Activated B cell treated with CpG ODN at 0.5 μM for 24 hours (primary cell): ENCODE data around the gene BMP6. TPM values are rescaled to one million over a fixed set of nuclear protein-coding genes. Genes with fewer than 3 reads are reported as not detected.

ENCODE experiments used
- ATAC-seq: fragments of 200-7000 bp; cut with Tn5 transposase; one replicate; pipeline ENCODE4 v1.10.0; 2021; ENCODE audit warnings: low read depth, mild to moderate bottlenecking, moderate library complexity
- CTCF ChIA-PET: fragments of 350-600 bp; sonication (Branson Sonifier 250); formaldehyde crosslinking; loops from one replicate; lab custom pipeline; 2021; ENCODE audit warnings: antibody characterized with exemption; lab: Charles Lee
- POLR2A ChIA-PET: fragments of 350-600 bp; sonication (Branson Sonifier 250); formaldehyde crosslinking; loops from one replicate; lab custom pipeline; 2021; ENCODE audit warnings: antibody characterized with exemption; lab: Charles Lee
- DNase-seq: peaks from one replicate; pipeline ENCODE4 v3.0.0; 2022
- H3K27ac Mint-ChIP-seq: one replicate; pipeline ENCODE4 v1.8.0; 2020; ENCODE audit warnings: mixed read lengths
- H3K27me3 Mint-ChIP-seq: one replicate; pipeline ENCODE4 v1.8.0; 2021; ENCODE audit warnings: mixed read lengths
- H3K36me3 Mint-ChIP-seq: one replicate; pipeline ENCODE4 v1.8.0; 2021; ENCODE audit warnings: low read depth, mixed read lengths
- H3K4me1 Mint-ChIP-seq: one replicate; pipeline ENCODE4 v1.8.0; 2021; ENCODE audit warnings: mixed read lengths
- H3K4me3 Mint-ChIP-seq: one replicate; pipeline ENCODE4 v1.8.0; 2020; ENCODE audit warnings: mild to moderate bottlenecking, mixed read lengths
- H3K9me3 Mint-ChIP-seq: one replicate; pipeline ENCODE4 v1.8.0; 2020; ENCODE audit warnings: mixed read lengths
- intact Hi-C: fragments of 100-400 bp; cut with micrococcal nuclease; formaldehyde crosslinking; loops from one replicate; pipeline ENCODE4 v1.15.1; 2024
- total RNA-seq: library from RNA; stranded (reverse); gene quantifications from 2 replicates; pipeline ENCODE4 v1.2.3, GENCODE V29; 2022
- TF ChIP-seq, protein P1 (sequence below): fragments of 200-600 bp; IDR thresholded peaks from one replicate; pipeline ENCODE4 v1.8.0; 2022; ENCODE audit warnings: antibody characterized with exemption, mild to moderate bottlenecking

The BMP6 gene
- total RNA-seq, 1 donor from 2014 or later, result 0.75 TPM

DNA sequence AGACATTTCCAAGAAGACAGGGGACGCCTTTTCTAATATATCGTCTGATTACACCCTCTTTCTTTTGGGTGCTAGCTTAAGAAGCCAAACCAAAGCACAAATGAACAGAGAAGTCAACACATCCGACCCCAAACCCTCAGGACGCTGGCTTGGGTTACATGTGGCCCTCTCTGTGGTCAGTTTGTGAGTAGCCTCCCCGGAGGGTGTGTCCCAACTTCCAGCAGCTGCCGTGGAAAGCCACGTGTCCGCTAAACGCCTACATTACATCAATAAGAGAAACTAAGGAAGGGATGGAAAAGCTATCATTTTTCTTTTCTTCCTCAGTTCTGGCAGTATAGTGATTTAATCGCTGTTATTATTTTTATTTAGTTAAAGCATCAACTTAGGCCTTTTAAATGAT, 487 bp upstream of the BMP6 start:
- Mint-ChIP-seq H3K9me3 (no peaks in the 10 kb centered on the region), H3K27me3 (peaks cover 50% of the 10 kb centered on the region), H3K27ac (no peak overlapping the region), H3K4me1 (peaks cover 30% of the 10 kb centered on the region), H3K36me3 (no peaks in the 10 kb centered on the region), H3K4me3 (peak overlapping the region; percentile 83)
- no peak for DNase-seq
- ChIA-PET CTCF (interaction anchor here (0.9 to 6.1 kb wide), 3 partner anchors 267 to 333 kb away, joined by 4 to 59 read pairs (median 4); no protein-coding TSS in a partner anchor), POLR2A (interaction anchor here (0.6 kb wide), 1 partner anchor 60 kb away, joined by 3 read pairs; no protein-coding TSS in a partner anchor)
- intact Hi-C loops, result loop anchor here (5.0 kb wide), 1 partner anchor 187 kb away; the partner anchor contains the start of gene TXNDC5
- TF ChIP-seq, protein P1, sequence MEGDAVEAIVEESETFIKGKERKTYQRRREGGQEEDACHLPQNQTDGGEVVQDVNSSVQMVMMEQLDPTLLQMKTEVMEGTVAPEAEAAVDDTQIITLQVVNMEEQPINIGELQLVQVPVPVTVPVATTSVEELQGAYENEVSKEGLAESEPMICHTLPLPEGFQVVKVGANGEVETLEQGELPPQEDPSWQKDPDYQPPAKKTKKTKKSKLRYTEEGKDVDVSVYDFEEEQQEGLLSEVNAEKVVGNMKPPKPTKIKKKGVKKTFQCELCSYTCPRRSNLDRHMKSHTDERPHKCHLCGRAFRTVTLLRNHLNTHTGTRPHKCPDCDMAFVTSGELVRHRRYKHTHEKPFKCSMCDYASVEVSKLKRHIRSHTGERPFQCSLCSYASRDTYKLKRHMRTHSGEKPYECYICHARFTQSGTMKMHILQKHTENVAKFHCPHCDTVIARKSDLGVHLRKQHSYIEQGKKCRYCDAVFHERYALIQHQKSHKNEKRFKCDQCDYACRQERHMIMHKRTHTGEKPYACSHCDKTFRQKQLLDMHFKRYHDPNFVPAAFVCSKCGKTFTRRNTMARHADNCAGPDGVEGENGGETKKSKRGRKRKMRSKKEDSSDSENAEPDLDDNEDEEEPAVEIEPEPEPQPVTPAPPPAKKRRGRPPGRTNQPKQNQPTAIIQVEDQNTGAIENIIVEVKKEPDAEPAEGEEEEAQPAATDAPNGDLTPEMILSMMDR, result no peak
- ATAC-seq, result no peak

DNA sequence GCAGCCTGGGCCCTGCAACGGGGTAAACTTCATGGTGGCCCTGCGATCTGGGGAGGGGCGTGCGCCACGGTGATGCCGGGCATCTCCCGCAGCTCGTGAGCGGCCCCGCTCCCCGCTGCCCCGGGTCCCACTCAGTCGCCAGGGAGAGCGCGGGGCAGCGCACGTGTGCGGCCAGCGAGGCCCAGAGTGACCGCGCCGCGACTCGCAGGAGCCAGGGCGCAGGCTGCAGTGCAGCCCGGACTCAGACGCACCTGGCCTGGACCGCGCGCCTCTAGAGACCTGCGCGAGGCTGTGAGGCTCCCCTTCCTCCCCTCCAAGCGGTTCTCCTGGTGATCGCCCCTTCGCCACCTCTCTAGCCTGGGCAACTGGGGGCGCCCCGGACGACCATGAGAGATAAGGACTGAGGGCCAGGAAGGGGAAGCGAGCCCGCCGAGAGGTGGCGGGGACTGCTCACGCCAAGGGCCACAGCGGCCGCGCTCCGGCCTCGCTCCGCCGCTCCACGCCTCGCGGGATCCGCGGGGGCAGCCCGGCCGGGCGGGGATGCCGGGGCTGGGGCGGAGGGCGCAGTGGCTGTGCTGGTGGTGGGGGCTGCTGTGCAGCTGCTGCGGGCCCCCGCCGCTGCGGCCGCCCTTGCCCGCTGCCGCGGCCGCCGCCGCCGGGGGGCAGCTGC, 652 bp downstream of the BMP6 start:
- Mint-ChIP-seq H3K27me3 (peaks cover 58% of the 10 kb centered on the region), H3K9me3 (no peaks in the 10 kb centered on the region), H3K27ac (no peak overlapping the region), H3K4me1 (peaks cover 30% of the 10 kb centered on the region), H3K4me3 (peak overlapping the region; percentile 83), H3K36me3 (no peaks in the 10 kb centered on the region)
- ATAC-seq, result peak; percentile 8
- intact Hi-C loops, result loop anchor here (5.0 kb wide), 1 partner anchor 186 kb away; the partner anchor contains the start of gene TXNDC5
- TF ChIP-seq, protein P1, result no peak
- POLR2A ChIA-PET, result no interaction called here
- CTCF ChIA-PET, result interaction anchor here (0.5 to 6.1 kb wide), 3 partner anchors 280 to 492 kb away, joined by 4 to 59 read pairs (median 8); no protein-coding TSS in a partner anchor
- DNase-seq, result peak; percentile 18

DNA sequence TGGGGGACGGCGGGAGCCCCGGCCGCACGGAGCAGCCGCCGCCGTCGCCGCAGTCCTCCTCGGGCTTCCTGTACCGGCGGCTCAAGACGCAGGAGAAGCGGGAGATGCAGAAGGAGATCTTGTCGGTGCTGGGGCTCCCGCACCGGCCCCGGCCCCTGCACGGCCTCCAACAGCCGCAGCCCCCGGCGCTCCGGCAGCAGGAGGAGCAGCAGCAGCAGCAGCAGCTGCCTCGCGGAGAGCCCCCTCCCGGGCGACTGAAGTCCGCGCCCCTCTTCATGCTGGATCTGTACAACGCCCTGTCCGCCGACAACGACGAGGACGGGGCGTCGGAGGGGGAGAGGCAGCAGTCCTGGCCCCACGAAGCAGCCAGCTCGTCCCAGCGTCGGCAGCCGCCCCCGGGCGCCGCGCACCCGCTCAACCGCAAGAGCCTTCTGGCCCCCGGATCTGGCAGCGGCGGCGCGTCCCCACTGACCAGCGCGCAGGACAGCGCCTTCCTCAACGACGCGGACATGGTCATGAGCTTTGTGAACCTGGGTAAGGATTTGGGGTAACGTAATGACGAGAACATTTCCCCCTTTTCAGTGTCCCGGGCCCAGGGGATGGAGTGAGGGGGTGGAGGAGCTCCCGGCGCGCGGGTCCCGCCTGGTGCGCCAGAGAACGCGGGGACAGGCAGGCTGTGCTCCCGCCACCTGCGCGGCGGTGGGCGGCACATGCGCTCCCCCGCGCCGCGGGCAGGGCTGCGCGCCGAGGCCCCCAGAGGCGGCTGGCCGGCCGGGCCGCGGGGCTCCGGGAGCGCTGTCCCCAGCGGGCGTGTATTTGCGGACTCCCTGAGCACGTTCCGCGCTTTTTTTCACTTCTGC, 1.4 kb downstream of the BMP6 start:
- Mint-ChIP-seq H3K4me1 (peaks cover 30% of the 10 kb centered on the region), H3K9me3 (no peaks in the 10 kb centered on the region), H3K27ac (no peak overlapping the region), H3K4me3 (peak overlapping the region; percentile 76), H3K36me3 (no peaks in the 10 kb centered on the region), H3K27me3 (peaks cover 60% of the 10 kb centered on the region)
- DNase-seq (peak; percentile 26), ATAC-seq (no peak)
- CTCF ChIA-PET, result interaction anchor here (1.2 to 2.2 kb wide), 2 partner anchors 279 to 492 kb away, joined by 3 to 8 read pairs; no protein-coding TSS in a partner anchor
- TF ChIP-seq, protein P1, result no peak
- intact Hi-C loops, result loop anchor here (5.0 kb wide), 1 partner anchor 185 kb away; the partner anchor contains the start of gene TXNDC5
- POLR2A ChIA-PET, result no interaction called here

DNA sequence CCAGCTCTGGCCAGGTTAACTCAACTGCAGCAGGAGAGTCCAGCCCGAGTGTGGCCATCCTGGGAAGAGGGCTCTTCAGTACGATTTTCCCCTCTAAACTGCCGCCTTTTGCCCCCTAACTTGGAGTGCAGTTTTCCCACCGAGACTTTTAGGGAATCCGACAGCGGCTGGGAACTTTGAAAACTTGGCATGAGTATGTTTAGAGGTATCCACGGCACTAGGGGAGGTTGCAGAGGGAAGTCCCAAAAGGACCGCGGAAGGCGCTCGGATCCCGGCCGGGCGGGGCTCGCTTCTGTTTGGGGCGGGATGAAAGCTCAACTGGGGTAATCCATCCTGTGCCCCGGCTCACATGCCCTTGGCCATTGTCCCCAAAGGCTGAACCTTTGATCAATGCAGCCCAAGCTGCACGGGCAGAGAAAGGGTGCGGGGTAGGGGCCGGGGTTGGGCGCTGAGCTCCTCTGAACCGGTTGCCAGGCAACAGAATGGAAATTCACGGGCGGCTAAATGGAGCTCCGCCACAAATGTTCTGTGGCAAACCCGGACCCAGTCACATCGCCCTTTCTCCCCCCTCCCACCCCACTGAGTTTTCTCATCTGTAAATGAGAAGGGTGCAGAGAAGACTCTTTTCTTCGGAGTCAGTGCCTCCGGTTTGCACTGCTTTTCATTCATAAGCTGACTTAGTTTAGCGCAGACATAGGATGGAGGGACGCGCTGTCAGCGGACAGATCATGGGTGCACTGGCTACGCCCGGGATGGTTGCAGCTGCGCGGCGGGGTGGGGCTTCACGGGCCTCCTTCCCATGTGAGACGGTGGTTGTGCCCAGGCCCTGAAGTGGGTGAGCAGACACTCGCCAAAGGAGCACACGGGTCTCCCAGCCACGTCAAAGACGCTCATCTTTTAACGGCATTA, 2.3 kb downstream of the BMP6 start:
- Mint-ChIP-seq H3K4me1 (peaks cover 26% of the 10 kb centered on the region), H3K9me3 (no peaks in the 10 kb centered on the region), H3K27ac (peak overlapping the region; percentile 30), H3K27me3 (peaks cover 58% of the 10 kb centered on the region), H3K36me3 (no peaks in the 10 kb centered on the region), H3K4me3 (peak overlapping the region; percentile 76)
- intact Hi-C loops, result loop anchor here (5.0 kb wide), 1 partner anchor 184 kb away; the partner anchor contains the start of gene TXNDC5
- ChIA-PET POLR2A (interaction anchor here (0.6 kb wide), 1 partner anchor 373 kb away, joined by 3 read pairs; no protein-coding TSS in a partner anchor), CTCF (interaction anchor here (1.1 to 2.2 kb wide), 3 partner anchors 264 to 491 kb away, joined by 3 to 8 read pairs (median 3); no protein-coding TSS in a partner anchor)
- ATAC-seq, result peak; percentile 28
- TF ChIP-seq, protein P1, result no peak
- DNase-seq, result peak; percentile 23
